GM18511 (cell line): Measurements from ENCODE around the gene CAMKMT.

Source experiments
- ATAC-seq: cut with Tn5 transposase; IDR thresholded peaks from one replicate; pipeline ENCODE4 v1.9.1; 2021; ENCODE audit warnings: mild to moderate bottlenecking, moderate library complexity; ENCODE audit not compliant: unreplicated experiment

The CAMKMT gene

GRCh38 chr2:44680983-44681531 lies 319.3 kb downstream of the CAMKMT start:
- ATAC-seq = no peak

- no peak for ATAC-seq
These were observed 320.7 kb downstream of the CAMKMT start for GRCh38 chr2:44682459-44682858.

- ATAC-seq = no peak
These were observed 322.8 kb downstream of the CAMKMT start for GRCh38 chr2:44684559-44684958.

- ATAC-seq = no peak
These were observed 324.8 kb downstream of the CAMKMT start for GRCh38 chr2:44686561-44686960.

GRCh38 chr2:44687686-44688455 lies 326.1 kb downstream of the CAMKMT start:
- ATAC-seq = no peak

GRCh38 chr2:44688456-44689124 lies 326.8 kb downstream of the CAMKMT start:
- no peak for ATAC-seq

GRCh38 chr2:44689516-44689915 lies 327.8 kb downstream of the CAMKMT start:
- ATAC-seq = no peak

GRCh38 chr2:44691174-44691785 lies 329.5 kb downstream of the CAMKMT start:
- no peak for ATAC-seq

- no peak for ATAC-seq
These were observed 331.1 kb downstream of the CAMKMT start for GRCh38 chr2:44692821-44693220.

- ATAC-seq = no peak
These were observed 339.1 kb downstream of the CAMKMT start for GRCh38 chr2:44700824-44701223.

- ATAC-seq = no peak
These were observed 343.6 kb downstream of the CAMKMT start for GRCh38 chr2:44705356-44705755.

- no peak for ATAC-seq
These were observed 344.2 kb downstream of the CAMKMT start for GRCh38 chr2:44705876-44706480.

- no peak for ATAC-seq
These were observed 345.2 kb downstream of the CAMKMT start for GRCh38 chr2:44706681-44707553.

- no peak for ATAC-seq
These were observed 346.4 kb downstream of the CAMKMT start for GRCh38 chr2:44707945-44708660.

GRCh38 chr2:44708661-44709000 lies 346.9 kb downstream of the CAMKMT start:
- no peak for ATAC-seq

GRCh38 chr2:44713170-44713569 lies 351.4 kb downstream of the CAMKMT start:
- no peak for ATAC-seq

- ATAC-seq = no peak
These were observed 353.9 kb downstream of the CAMKMT start for GRCh38 chr2:44715671-44716081.

- ATAC-seq = no peak
These were observed 354.4 kb downstream of the CAMKMT start for GRCh38 chr2:44716131-44716530.

- no peak for ATAC-seq
These were observed 356.7 kb downstream of the CAMKMT start for GRCh38 chr2:44718431-44718830.

- no peak for ATAC-seq
These were observed 357.8 kb downstream of the CAMKMT start for GRCh38 chr2:44719562-44719961.
